Vagina (tissue), 2 donors: ENCODE measurements around the gene CDK6.

Experiments
- POLR2A ChIP-seq, 2 donors: fragments of 450-650 bp; IDR thresholded peaks; one replicate each; pipeline ENCODE4 v1.6.1; 2017; ENCODE audit warnings: antibody characterized with exemption in 2 of 2, mild to moderate bottlenecking in 2 of 2, moderate library complexity in 2 of 2
- POLR2AphosphoS5 ChIP-seq, 2 donors: sonication (generic); formaldehyde crosslinking; IDR thresholded peaks; one replicate each; pipeline ENCODE4 v1.9.0; 2017; ENCODE audit warnings: antibody characterized with exemption in 2 of 2, mild to moderate bottlenecking in 2 of 2, low read depth in 1 of 2; ENCODE audit not compliant: insufficient read depth in 1 of 2
- TF ChIP-seq, protein P1 (sequence below), 3 experiments: fragments of 450-650 bp in 2 of 3; fragments of 200-600 bp in 1 of 3; sonication (generic) in 1 of 3; IDR thresholded peaks; one replicate each; pipeline ENCODE4 v1.5.1; 2017 to 2019; ENCODE audit warnings: antibody characterized with exemption in 3 of 3, mild to moderate bottlenecking in 2 of 3, moderate library complexity in 2 of 3

DNA sequence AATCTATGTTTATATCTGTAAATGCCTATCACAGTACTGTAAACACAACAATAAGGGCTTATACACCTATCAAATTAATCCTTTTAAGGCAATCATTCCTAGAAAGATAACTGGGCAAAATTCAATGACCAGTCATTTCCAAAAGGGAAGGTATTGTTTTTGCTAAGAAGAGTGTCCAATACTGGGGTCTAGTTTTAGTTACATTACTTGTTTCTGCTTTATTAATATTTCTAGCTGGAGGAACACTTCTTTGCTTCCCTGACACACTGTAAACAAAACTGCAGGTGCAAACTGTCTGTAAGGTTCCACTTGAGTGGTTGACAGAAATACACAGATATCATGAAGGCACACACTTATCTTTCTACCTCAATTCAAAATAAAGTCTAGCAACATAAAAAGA lies 162.0 kb downstream of the CDK6 start:
- TF ChIP-seq, protein P1, sequence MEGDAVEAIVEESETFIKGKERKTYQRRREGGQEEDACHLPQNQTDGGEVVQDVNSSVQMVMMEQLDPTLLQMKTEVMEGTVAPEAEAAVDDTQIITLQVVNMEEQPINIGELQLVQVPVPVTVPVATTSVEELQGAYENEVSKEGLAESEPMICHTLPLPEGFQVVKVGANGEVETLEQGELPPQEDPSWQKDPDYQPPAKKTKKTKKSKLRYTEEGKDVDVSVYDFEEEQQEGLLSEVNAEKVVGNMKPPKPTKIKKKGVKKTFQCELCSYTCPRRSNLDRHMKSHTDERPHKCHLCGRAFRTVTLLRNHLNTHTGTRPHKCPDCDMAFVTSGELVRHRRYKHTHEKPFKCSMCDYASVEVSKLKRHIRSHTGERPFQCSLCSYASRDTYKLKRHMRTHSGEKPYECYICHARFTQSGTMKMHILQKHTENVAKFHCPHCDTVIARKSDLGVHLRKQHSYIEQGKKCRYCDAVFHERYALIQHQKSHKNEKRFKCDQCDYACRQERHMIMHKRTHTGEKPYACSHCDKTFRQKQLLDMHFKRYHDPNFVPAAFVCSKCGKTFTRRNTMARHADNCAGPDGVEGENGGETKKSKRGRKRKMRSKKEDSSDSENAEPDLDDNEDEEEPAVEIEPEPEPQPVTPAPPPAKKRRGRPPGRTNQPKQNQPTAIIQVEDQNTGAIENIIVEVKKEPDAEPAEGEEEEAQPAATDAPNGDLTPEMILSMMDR (IDR thresholded peaks at IDR 0.05), result no peak
- TF ChIP-seq POLR2AphosphoS5 (IDR thresholded peaks at IDR 0.05; ENCODE audit: insufficient read depth in 1 of 2, low read depth in 1 of 2) (no peak), POLR2A (IDR thresholded peaks at IDR 0.05) (no peak)
